Measurements from ENCODE around the gene MIS18A. TPM values are rescaled to one million over a fixed set of nuclear protein-coding genes. Genes with fewer than 3 reads are reported as not detected.
"Not testable (repeated sequence)": the region's sequence is repeated elsewhere in the genome, so short reads cannot be mapped to it uniquely, and the experiment has no call there.

MIS18A gene
- total and polyA plus RNA-seq, 5 donors: 3.3 to 4.7 (median 4.3) TPM

DNA sequence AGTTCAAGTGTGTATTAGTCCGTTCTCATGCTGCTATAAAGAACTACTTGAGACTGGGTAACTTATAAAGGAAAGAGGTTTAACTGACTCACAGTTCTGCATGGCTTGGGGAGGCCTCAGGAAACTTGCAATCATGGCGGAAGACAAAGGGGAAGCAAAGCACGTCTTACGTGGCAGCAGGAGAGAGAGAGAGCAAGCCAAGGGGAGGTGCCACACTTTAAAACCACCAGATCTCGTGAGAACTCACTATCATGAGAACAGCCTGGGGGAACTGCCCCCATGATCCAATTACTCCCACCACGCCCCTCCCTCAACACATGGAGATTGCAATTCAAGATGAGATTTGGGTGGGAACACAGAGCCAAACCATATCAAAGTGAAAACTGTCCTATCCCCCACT lies 4.1 kb upstream of the MIS18A start:
- WGBS: 73% methylated on average over 6 of the region's 6 CpGs
- no peak for ATAC-seq

GRCh38 chr21:32281531-32281930 lies 2.7 kb upstream of the MIS18A start:
- intact Hi-C loops (cut with DNase I): no loop called here
- H3K27ac ChIP-seq (ENCODE audit: low read length): no peak overlapping the region
- WGBS: 86% methylated on average over 7 of the region's 7 CpGs
- DNase-seq (no peak), ATAC-seq (no peak)
- no peaks in the 10 kb centered on the region for H3K27me3 ChIP-seq (ENCODE audit: control insufficient read depth, insufficient read depth)
- no peak overlapping the region for H3K4me3 ChIP-seq (ENCODE audit: low read length)
- H3K9me3 ChIP-seq (ENCODE audit: control insufficient read depth, low read length): no peaks in the 10 kb centered on the region
- peaks cover 6% of the 10 kb centered on the region for H3K4me1 ChIP-seq (ENCODE audit: control insufficient read depth, insufficient read depth, low read length)

More for the DNA sequence above, 4.1 kb upstream of the MIS18A start:
- Histone ChIP-seq H3K27ac (ENCODE audit: low read length) (no peak overlapping the region), H3K27me3 (ENCODE audit: control insufficient read depth, insufficient read depth) (no peaks in the 10 kb centered on the region), H3K4me1 (ENCODE audit: control insufficient read depth, insufficient read depth, low read length) (peaks cover 5% of the 10 kb centered on the region), H3K9me3 (ENCODE audit: control insufficient read depth, low read length) (no peaks in the 10 kb centered on the region), H3K4me3 (ENCODE audit: low read length) (no peak overlapping the region)
- intact Hi-C loops (cut with DNase I): no loop called here
- no peak for DNase-seq

- no peak for DNase-seq
- peak overlapping the region; percentile 7 for H3K27ac ChIP-seq (ENCODE audit: low read length)
- no peaks in the 10 kb centered on the region for H3K27me3 ChIP-seq (ENCODE audit: control insufficient read depth, insufficient read depth)
- H3K4me1 ChIP-seq (ENCODE audit: control insufficient read depth, insufficient read depth, low read length): peaks cover 6% of the 10 kb centered on the region
- intact Hi-C loops (cut with DNase I): no loop called here
- H3K9me3 ChIP-seq (ENCODE audit: control insufficient read depth, low read length): no peaks in the 10 kb centered on the region
- H3K4me3 ChIP-seq (ENCODE audit: low read length): peak overlapping the region; percentile 59
- ATAC-seq: no peak
- 8% methylated on average over 10 of the region's 10 CpGs for WGBS
These were observed 480 bp upstream of the MIS18A start for GRCh38 chr21:32279377-32279680.

DNA sequence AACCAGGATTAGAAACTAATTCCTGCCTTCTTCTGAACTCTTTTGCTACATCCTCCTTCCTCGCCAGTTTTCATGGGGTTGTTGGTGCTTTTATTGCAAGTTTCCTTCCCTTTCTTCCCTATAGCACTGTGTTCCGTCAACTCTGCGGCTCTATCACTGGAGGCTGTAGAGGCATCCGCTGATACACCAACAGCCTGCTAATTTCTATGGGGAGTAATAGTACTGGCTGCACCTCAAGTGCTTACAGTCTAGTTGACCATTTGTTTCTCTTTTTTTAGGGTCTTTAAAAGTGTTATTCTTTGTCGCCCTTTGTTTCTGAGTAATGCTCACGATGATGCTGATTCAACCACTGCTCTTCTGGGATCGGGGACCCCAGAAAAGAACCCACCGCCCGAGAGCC lies 746 bp downstream of the MIS18A start:
- no peak for DNase-seq
- H3K4me1 ChIP-seq (ENCODE audit: control insufficient read depth, insufficient read depth, low read length): peaks cover 6% of the 10 kb centered on the region
- no peaks in the 10 kb centered on the region for H3K9me3 ChIP-seq (ENCODE audit: control insufficient read depth, low read length)
- ATAC-seq: no peak
- no peak overlapping the region for H3K27ac ChIP-seq (ENCODE audit: low read length)
- intact Hi-C loops (cut with DNase I): no loop called here
- H3K27me3 ChIP-seq (ENCODE audit: control insufficient read depth, insufficient read depth): no peaks in the 10 kb centered on the region
- H3K4me3 ChIP-seq (ENCODE audit: low read length): peak overlapping the region; percentile 59
- WGBS: 3% methylated on average over 9 of the region's 9 CpGs

GRCh38 chr21:32276671-32277070 lies 2.2 kb downstream of the MIS18A start:
- Histone ChIP-seq H3K27me3 (ENCODE audit: control insufficient read depth, insufficient read depth) (no peaks in the 10 kb centered on the region), H3K27ac (ENCODE audit: low read length) (no peak overlapping the region), H3K4me3 (ENCODE audit: low read length) (no peak overlapping the region), H3K9me3 (ENCODE audit: control insufficient read depth, low read length) (no peaks in the 10 kb centered on the region), H3K4me1 (ENCODE audit: control insufficient read depth, insufficient read depth, low read length) (peaks cover 6% of the 10 kb centered on the region)
- ATAC-seq: no peak
- 95% methylated on average over 4 of the region's 4 CpGs for WGBS
- intact Hi-C loops (cut with DNase I): no loop called here
- no peak for DNase-seq

GRCh38 chr21:32270748-32271147 lies 8.1 kb downstream of the MIS18A start:
- intact Hi-C loops (cut with DNase I): no loop called here
- Histone ChIP-seq H3K27ac (ENCODE audit: low read length) (no peak overlapping the region), H3K9me3 (ENCODE audit: control insufficient read depth, low read length) (no peaks in the 10 kb centered on the region), H3K27me3 (ENCODE audit: control insufficient read depth, insufficient read depth) (no peaks in the 10 kb centered on the region), H3K4me1 (ENCODE audit: control insufficient read depth, insufficient read depth, low read length) (no peaks in the 10 kb centered on the region), H3K4me3 (ENCODE audit: low read length) (no peak overlapping the region)
- DNase-seq (no peak), ATAC-seq (no peak)
- WGBS: 86% methylated on average over 4 of the region's 4 CpGs

- H3K27me3 ChIP-seq (ENCODE audit: control insufficient read depth, insufficient read depth); ATAC-seq; DNase-seq; intact Hi-C loops (cut with DNase I); H3K27ac ChIP-seq (ENCODE audit: low read length); H3K9me3 ChIP-seq (ENCODE audit: control insufficient read depth, low read length); H3K4me3 ChIP-seq (ENCODE audit: low read length); H3K4me1 ChIP-seq (ENCODE audit: control insufficient read depth, insufficient read depth, low read length): not testable (repeated sequence)
- WGBS: 92% methylated on average over 23 of the region's 23 CpGs
These were observed 13.5 kb downstream of the MIS18A start for GRCh38 chr21:32265321-32265720.

GRCh38 chr21:32261929-32262328 lies 16.9 kb downstream of the MIS18A start:
- no peaks in the 10 kb centered on the region for H3K9me3 ChIP-seq (ENCODE audit: control insufficient read depth, low read length)
- H3K4me3 ChIP-seq (ENCODE audit: low read length): no peak overlapping the region
- H3K27me3 ChIP-seq (ENCODE audit: control insufficient read depth, insufficient read depth): no peaks in the 10 kb centered on the region
- H3K4me1 ChIP-seq (ENCODE audit: control insufficient read depth, insufficient read depth, low read length): no peaks in the 10 kb centered on the region
- intact Hi-C loops (cut with DNase I): no loop called here
- WGBS: 87% methylated on average over 5 of the region's 5 CpGs
- DNase-seq (no peak), ATAC-seq (no peak)
- H3K27ac ChIP-seq (ENCODE audit: low read length): no peak overlapping the region

DNA sequence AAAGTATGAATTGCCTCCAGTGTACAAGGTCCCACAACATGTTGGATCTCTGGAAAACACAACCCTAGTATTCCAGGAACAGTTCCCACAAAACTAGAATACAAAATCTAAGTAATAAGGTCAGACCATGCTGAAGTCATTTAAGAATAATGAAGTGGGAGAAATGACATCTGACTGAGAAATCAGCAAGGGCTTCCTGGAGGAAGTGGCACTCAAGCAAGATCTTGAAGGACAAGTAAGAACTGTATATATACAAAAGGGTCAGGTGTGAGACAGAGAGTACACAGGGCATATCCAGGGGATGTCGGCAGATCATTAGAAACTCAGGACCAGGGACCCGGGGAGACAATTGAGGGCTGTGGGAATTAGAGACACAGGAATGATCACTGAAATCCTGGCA lies 18.7 kb downstream of the MIS18A start:
- WGBS: 94% methylated on average over 2 of the region's 2 CpGs
- Histone ChIP-seq H3K4me3 (ENCODE audit: low read length) (no peak overlapping the region), H3K27me3 (ENCODE audit: control insufficient read depth, insufficient read depth) (no peaks in the 10 kb centered on the region), H3K9me3 (ENCODE audit: control insufficient read depth, low read length) (no peaks in the 10 kb centered on the region), H3K27ac (ENCODE audit: low read length) (no peak overlapping the region), H3K4me1 (ENCODE audit: control insufficient read depth, insufficient read depth, low read length) (no peaks in the 10 kb centered on the region)
- ATAC-seq: no peak
- no peak for DNase-seq
- intact Hi-C loops (cut with DNase I): no loop called here

- 87% methylated on average over 5 of the region's 5 CpGs for WGBS
- H3K4me3 ChIP-seq (ENCODE audit: low read length); H3K4me1 ChIP-seq (ENCODE audit: control insufficient read depth, insufficient read depth, low read length); H3K27me3 ChIP-seq (ENCODE audit: control insufficient read depth, insufficient read depth); H3K9me3 ChIP-seq (ENCODE audit: control insufficient read depth, low read length); DNase-seq; H3K27ac ChIP-seq (ENCODE audit: low read length); ATAC-seq: not testable (repeated sequence)
- intact Hi-C loops (cut with DNase I): loop anchor here (1.0 to 5.0 kb wide), 6 partner anchors 161 to 471 kb away; partner anchors contain the start of gene HUNK (in 1 of the 4)
These were observed 20.1 kb downstream of the MIS18A start for GRCh38 chr21:32258786-32259048.

DNA sequence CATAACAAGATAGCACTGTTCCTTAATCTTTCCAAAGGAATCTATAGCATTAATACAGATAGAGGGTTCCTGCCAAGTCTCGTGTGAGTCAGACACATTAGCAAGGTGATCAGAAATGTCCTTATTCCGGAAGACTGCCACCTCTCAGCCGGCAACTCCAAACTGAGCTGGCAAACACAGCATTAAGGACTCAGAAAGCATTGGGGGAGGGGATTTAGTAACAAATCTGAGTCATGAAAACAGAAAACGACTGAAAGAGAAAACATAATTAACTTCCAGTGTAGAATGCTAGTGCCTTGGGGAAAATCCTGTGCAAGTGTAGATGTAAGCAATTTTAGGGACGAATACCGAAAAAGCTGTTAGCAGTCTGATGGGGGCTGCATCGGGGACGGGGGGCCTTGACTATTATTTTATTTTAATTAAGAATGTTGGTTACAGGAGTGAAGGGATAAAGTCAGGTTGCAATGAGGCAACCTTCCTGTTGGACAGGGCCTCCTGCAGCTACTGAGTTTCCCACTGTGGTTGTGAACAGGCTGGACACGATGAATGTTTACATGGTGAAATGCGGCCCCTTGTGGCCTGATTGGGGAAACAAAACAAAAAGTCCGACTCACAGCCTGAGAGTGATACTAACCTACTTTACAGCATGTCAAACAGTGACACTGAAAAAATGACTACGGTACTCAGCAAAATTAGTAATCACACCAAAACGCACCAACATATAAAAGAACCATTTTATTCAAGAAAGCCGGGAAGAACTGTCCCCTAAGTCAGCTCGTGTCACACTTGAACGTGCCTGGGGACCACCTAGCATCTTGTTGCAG lies 20.7 kb downstream of the MIS18A start:
- 38% methylated on average over 16 of the region's 16 CpGs for WGBS
- H3K27ac ChIP-seq (ENCODE audit: low read length): no peak overlapping the region
- DNase-seq: peak; percentile 63 to 83 (median 70)
- intact Hi-C loops (cut with DNase I): loop anchor here (1.0 to 5.0 kb wide), 6 partner anchors 161 to 471 kb away; partner anchors contain the start of gene HUNK (in 1 of the 4)
- no peaks in the 10 kb centered on the region for H3K27me3 ChIP-seq (ENCODE audit: control insufficient read depth, insufficient read depth)
- H3K9me3 ChIP-seq (ENCODE audit: control insufficient read depth, low read length): no peaks in the 10 kb centered on the region
- H3K4me3 ChIP-seq (ENCODE audit: low read length): no peak overlapping the region
- peaks cover 2% of the 10 kb centered on the region for H3K4me1 ChIP-seq (ENCODE audit: control insufficient read depth, insufficient read depth, low read length)
- ATAC-seq: peak; percentile 81

All from right cardiac atrium (tissue), 5 donors.